Measurements from ENCODE around the gene AK8. TPM values are rescaled to one million over a fixed set of nuclear protein-coding genes. Genes with fewer than 3 reads are reported as not detected.
A peak's percentile ranks its signal among the peaks of the same experiment; 100 is the strongest.

Gene AK8
- total and polyA plus RNA-seq, 9 donors, result 0.23 to 0.89 (median 0.58) TPM

DNA sequence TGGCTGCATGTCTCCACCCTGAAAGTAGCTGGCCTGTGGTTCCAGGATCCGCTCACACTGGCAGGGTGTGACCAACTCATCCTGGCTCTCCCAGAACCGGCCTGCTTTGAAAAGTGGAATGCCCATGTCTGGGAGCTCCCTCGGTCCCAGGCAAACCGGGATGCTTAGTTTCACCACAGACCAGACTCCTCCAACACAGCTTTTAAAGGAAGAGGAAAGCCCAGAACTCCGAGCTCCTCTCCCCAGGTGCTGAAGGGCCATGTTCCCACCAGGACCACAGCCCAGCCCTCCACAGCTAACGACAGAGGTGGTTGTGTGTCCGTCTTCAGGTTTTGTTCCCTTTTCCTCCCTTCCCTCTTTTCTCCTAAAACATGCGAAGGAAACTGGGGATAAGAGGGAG is 169.8 kb downstream of the AK8 start:
- no peak for DNase-seq
- H3K4me3 ChIP-seq (ENCODE audit: low read length), result no peak overlapping the region
- H3K36me3 ChIP-seq (ENCODE audit: control insufficient read depth, insufficient read depth, low read length), result no peaks in the 10 kb centered on the region
- peaks cover 2% of the 10 kb centered on the region for H3K27me3 ChIP-seq (ENCODE audit: control insufficient read depth, insufficient read depth, low read length)
- 81% methylated on average over 3 of the region's 8 CpGs for WGBS (ENCODE audit: insufficient coverage)
- H3K4me1 ChIP-seq (ENCODE audit: control insufficient read depth, insufficient read depth, low read length), result no peaks in the 10 kb centered on the region
- H3K27ac ChIP-seq (ENCODE audit: low read length), result no peak overlapping the region
- H3K9me3 ChIP-seq (replicated peaks; ENCODE audit: control insufficient read depth, low read depth, low read length), result no peaks in the 10 kb centered on the region

DNA sequence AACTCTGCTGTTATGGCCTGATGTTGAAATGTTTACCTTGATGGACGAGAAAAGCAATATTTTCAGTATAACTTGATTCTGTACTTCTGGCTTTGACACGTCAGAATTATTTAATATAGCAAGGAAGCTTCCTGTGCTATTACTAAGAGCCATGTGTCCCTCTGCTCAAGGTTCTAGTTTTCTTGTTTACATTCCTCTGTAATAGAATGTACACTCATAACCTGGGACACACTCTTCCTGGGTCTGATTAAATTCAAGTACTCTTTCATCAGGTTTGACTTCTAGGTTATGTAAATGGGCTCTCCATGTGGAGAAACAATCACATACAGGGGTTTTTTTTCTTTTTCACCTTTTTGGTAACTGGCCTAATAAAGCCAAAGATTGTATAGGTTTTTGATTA is 174.7 kb downstream of the AK8 start:
- H3K36me3 ChIP-seq (ENCODE audit: control insufficient read depth, insufficient read depth, low read length), result no peaks in the 10 kb centered on the region
- no peak overlapping the region for H3K27ac ChIP-seq (ENCODE audit: low read length)
- H3K9me3 ChIP-seq (replicated peaks; ENCODE audit: control insufficient read depth, low read depth, low read length), result no peaks in the 10 kb centered on the region
- no peak for DNase-seq
- peaks cover 2% of the 10 kb centered on the region for H3K27me3 ChIP-seq (ENCODE audit: control insufficient read depth, insufficient read depth, low read length)
- H3K4me1 ChIP-seq (ENCODE audit: control insufficient read depth, insufficient read depth, low read length), result no peaks in the 10 kb centered on the region
- no peak overlapping the region for H3K4me3 ChIP-seq (ENCODE audit: low read length)
- no CpG with 5 or more reads among the region's 2 CpGs for WGBS (ENCODE audit: insufficient coverage)

- no peak overlapping the region for H3K27ac ChIP-seq (ENCODE audit: low read length)
- no peak overlapping the region for H3K4me3 ChIP-seq (ENCODE audit: low read length)
- no peak for DNase-seq
- no peaks in the 10 kb centered on the region for H3K9me3 ChIP-seq (replicated peaks; ENCODE audit: control insufficient read depth, low read depth, low read length)
- H3K27me3 ChIP-seq (ENCODE audit: control insufficient read depth, insufficient read depth, low read length), result peaks cover 2% of the 10 kb centered on the region
- no peaks in the 10 kb centered on the region for H3K36me3 ChIP-seq (ENCODE audit: control insufficient read depth, insufficient read depth, low read length)
- no peaks in the 10 kb centered on the region for H3K4me1 ChIP-seq (ENCODE audit: control insufficient read depth, insufficient read depth, low read length)
- WGBS (ENCODE audit: insufficient coverage), result no CpG with 5 or more reads among the region's 1 CpG
Observed at GRCh38 chr9:132702254-132702653, 175.8 kb downstream of the AK8 start.

GRCh38 chr9:132699956-132700355 is 178.1 kb downstream of the AK8 start:
- peak; percentile 89 for DNase-seq
- H3K9me3 ChIP-seq (replicated peaks; ENCODE audit: control insufficient read depth, low read depth, low read length), result peaks cover 7% of the 10 kb centered on the region

GRCh38 chr9:132698989-132699388 is 179.1 kb downstream of the AK8 start:
- no CpG with 5 or more reads among the region's 4 CpGs for WGBS (ENCODE audit: insufficient coverage)
- no peak for DNase-seq
- Histone ChIP-seq H3K4me3 (ENCODE audit: low read length) (no peak overlapping the region), H3K9me3 (replicated peaks; ENCODE audit: control insufficient read depth, low read depth, low read length) (peaks cover 7% of the 10 kb centered on the region), H3K27ac (ENCODE audit: low read length) (no peak overlapping the region), H3K4me1 (ENCODE audit: control insufficient read depth, insufficient read depth, low read length) (no peaks in the 10 kb centered on the region), H3K36me3 (ENCODE audit: control insufficient read depth, insufficient read depth, low read length) (no peaks in the 10 kb centered on the region), H3K27me3 (ENCODE audit: control insufficient read depth, insufficient read depth, low read length) (no peaks in the 10 kb centered on the region)

More at GRCh38 chr9:132699956-132700355, 178.1 kb downstream of the AK8 start:
- Histone ChIP-seq H3K36me3 (ENCODE audit: control insufficient read depth, insufficient read depth, low read length) (no peaks in the 10 kb centered on the region), H3K4me1 (ENCODE audit: control insufficient read depth, insufficient read depth, low read length) (no peaks in the 10 kb centered on the region), H3K27me3 (ENCODE audit: control insufficient read depth, insufficient read depth, low read length) (no peaks in the 10 kb centered on the region), H3K27ac (ENCODE audit: low read length) (no peak overlapping the region), H3K4me3 (ENCODE audit: low read length) (no peak overlapping the region)
- no CpG with 5 or more reads among the region's 1 CpG for WGBS (ENCODE audit: insufficient coverage)

GRCh38 chr9:132697230-132697629 is 180.9 kb downstream of the AK8 start:
- Histone ChIP-seq H3K4me1 (ENCODE audit: control insufficient read depth, insufficient read depth, low read length) (no peaks in the 10 kb centered on the region), H3K9me3 (replicated peaks; ENCODE audit: control insufficient read depth, low read depth, low read length) (peaks cover 7% of the 10 kb centered on the region), H3K27ac (ENCODE audit: low read length) (no peak overlapping the region), H3K4me3 (ENCODE audit: low read length) (no peak overlapping the region), H3K36me3 (ENCODE audit: control insufficient read depth, insufficient read depth, low read length) (no peaks in the 10 kb centered on the region), H3K27me3 (ENCODE audit: control insufficient read depth, insufficient read depth, low read length) (no peaks in the 10 kb centered on the region)
- DNase-seq, result no peak

DNA sequence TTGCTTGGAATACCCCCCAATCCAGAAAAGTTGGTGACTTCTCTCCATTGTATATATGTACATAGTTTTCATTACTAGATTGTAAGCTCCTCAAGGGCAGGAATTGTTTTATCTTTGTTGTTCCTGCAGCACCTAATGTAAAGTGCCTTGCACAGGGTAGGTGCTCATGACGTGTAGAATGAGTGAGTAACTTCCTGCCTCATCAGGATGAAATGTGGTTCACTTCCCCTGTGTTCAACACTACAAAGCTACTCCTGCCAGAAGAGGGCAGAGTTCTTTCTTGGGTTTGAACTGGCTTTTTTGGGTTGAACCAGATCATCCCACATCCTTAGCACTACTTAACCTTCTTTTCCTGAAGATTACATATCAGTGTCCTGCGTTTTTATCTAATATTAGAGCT is 183.9 kb downstream of the AK8 start:
- no peak for DNase-seq
- Histone ChIP-seq H3K4me1 (ENCODE audit: control insufficient read depth, insufficient read depth, low read length) (peaks cover 7% of the 10 kb centered on the region), H3K27ac (ENCODE audit: low read length) (no peak overlapping the region), H3K27me3 (ENCODE audit: control insufficient read depth, insufficient read depth, low read length) (no peaks in the 10 kb centered on the region), H3K36me3 (ENCODE audit: control insufficient read depth, insufficient read depth, low read length) (peaks cover 8% of the 10 kb centered on the region), H3K9me3 (replicated peaks; ENCODE audit: control insufficient read depth, low read depth, low read length) (peaks cover 7% of the 10 kb centered on the region), H3K4me3 (ENCODE audit: low read length) (no peak overlapping the region)
- no CpG with 5 or more reads among the region's 2 CpGs for WGBS (ENCODE audit: insufficient coverage)

DNA sequence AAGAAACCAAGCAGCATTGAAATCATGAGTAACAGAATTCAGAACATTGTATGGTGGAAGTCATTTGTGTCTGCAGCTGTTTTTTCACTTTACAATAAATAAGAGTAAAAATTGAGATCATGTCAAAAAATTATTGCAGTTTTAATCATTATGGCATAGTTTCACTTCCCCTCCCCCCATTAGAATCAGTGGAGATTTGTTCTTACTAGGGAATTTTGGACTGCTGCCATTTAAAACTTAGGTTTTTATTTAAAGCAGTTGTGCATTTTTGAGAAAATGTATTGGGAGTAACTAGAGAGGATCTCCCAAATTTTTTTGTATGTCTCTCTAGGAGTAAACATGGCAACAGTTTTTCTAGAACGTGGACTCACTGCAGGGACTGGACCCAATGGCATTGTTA is 187.4 kb downstream of the AK8 start:
- peaks cover 33% of the 10 kb centered on the region for H3K36me3 ChIP-seq (ENCODE audit: control insufficient read depth, insufficient read depth, low read length)
- H3K4me3 ChIP-seq (ENCODE audit: low read length), result no peak overlapping the region
- DNase-seq, result peak; percentile 93
- no peaks in the 10 kb centered on the region for H3K27me3 ChIP-seq (ENCODE audit: control insufficient read depth, insufficient read depth, low read length)
- H3K27ac ChIP-seq (ENCODE audit: low read length), result peak overlapping the region; percentile 37
- peaks cover 12% of the 10 kb centered on the region for H3K4me1 ChIP-seq (ENCODE audit: control insufficient read depth, insufficient read depth, low read length)
- no CpG with 5 or more reads among the region's 1 CpG for WGBS (ENCODE audit: insufficient coverage)
- H3K9me3 ChIP-seq (replicated peaks; ENCODE audit: control insufficient read depth, low read depth, low read length), result no peaks in the 10 kb centered on the region

DNA sequence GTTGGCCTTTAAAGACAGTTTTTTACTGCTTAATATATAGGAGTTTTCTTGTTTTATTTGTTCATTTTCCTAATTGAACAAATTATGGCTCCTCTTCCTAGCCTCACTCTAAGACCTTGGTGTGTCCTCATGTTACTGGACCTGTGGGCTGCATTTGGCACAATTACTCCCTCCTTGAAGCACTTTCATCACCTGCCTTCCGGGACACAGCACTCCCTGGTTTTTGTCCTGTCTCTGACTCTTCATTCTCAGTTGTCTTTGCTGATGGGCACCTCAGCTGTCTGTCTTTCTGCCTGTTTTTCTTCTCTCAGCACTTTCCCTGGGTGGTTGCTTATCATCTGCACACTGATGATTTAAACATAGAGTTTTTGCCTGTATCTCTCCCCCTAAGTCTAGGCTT is 194.2 kb downstream of the AK8 start:
- no peaks in the 10 kb centered on the region for H3K27me3 ChIP-seq (ENCODE audit: control insufficient read depth, insufficient read depth, low read length)
- peaks cover 61% of the 10 kb centered on the region for H3K36me3 ChIP-seq (ENCODE audit: control insufficient read depth, insufficient read depth, low read length)
- WGBS (ENCODE audit: insufficient coverage), result 93% methylated on average over 1 of the region's 1 CpG
- no peak for DNase-seq
- H3K27ac ChIP-seq (ENCODE audit: low read length), result no peak overlapping the region
- no peaks in the 10 kb centered on the region for H3K9me3 ChIP-seq (replicated peaks; ENCODE audit: control insufficient read depth, low read depth, low read length)
- H3K4me3 ChIP-seq (ENCODE audit: low read length), result no peak overlapping the region
- peaks cover 2% of the 10 kb centered on the region for H3K4me1 ChIP-seq (ENCODE audit: control insufficient read depth, insufficient read depth, low read length)

- Histone ChIP-seq H3K4me3 (ENCODE audit: low read length) (no peak overlapping the region), H3K36me3 (ENCODE audit: control insufficient read depth, insufficient read depth, low read length) (peaks cover 59% of the 10 kb centered on the region), H3K27ac (ENCODE audit: low read length) (no peak overlapping the region), H3K4me1 (ENCODE audit: control insufficient read depth, insufficient read depth, low read length) (no peaks in the 10 kb centered on the region), H3K9me3 (replicated peaks; ENCODE audit: control insufficient read depth, low read depth, low read length) (no peaks in the 10 kb centered on the region), H3K27me3 (ENCODE audit: control insufficient read depth, insufficient read depth, low read length) (no peaks in the 10 kb centered on the region)
- 100% methylated on average over 2 of the region's 5 CpGs for WGBS (ENCODE audit: insufficient coverage)
- no peak for DNase-seq
Observed at GRCh38 chr9:132681561-132681960, 196.5 kb downstream of the AK8 start.

DNA sequence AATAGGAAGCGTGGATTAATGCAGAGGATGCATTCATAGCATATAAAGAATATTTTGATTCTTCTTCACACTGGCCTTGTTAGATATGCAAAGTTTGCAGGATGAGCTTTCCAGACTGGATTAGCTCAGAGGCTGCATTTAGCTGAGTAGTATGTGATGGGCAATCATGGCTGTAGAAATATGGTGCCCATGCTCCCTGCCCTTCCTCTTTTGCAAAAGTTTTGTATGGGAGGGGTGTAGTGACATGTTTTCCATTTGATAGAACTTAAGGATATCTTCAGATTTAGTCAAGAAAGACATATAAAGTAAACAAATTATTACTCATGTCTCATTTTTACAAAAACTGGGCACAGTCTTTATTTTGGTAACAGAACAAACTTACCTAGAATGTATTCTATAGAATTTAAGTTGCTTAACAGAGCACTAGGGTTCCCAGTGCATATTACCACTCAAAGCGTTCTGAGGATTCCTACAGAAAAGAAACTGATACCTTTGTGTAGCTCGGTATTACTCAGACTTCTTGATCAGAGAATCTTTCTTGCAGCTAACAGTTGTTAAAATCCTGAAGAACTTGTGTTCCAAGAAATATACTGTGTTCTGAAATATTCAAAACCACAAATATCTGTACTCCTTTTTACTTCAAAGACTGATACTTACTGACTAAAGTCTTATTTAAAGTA is 198.0 kb downstream of the AK8 start:
- H3K36me3 ChIP-seq (ENCODE audit: control insufficient read depth, insufficient read depth, low read length), result peaks cover 46% of the 10 kb centered on the region

More for the DNA sequence above, 198.0 kb downstream of the AK8 start:
- no peak overlapping the region for H3K27ac ChIP-seq (ENCODE audit: low read length)
- H3K9me3 ChIP-seq (replicated peaks; ENCODE audit: control insufficient read depth, low read depth, low read length), result no peaks in the 10 kb centered on the region
- WGBS (ENCODE audit: insufficient coverage), result no CpG with 5 or more reads among the region's 3 CpGs
- DNase-seq, result no peak
- no peaks in the 10 kb centered on the region for H3K4me1 ChIP-seq (ENCODE audit: control insufficient read depth, insufficient read depth, low read length)
- no peaks in the 10 kb centered on the region for H3K27me3 ChIP-seq (ENCODE audit: control insufficient read depth, insufficient read depth, low read length)
- no peak overlapping the region for H3K4me3 ChIP-seq (ENCODE audit: low read length)
